Measurements from ENCODE around the gene MED15.
"Not testable (repeated sequence)": the region's sequence is repeated elsewhere in the genome, so short reads cannot be mapped to it uniquely, and the experiment has no call there.

The MED15 gene

GRCh38 chr22:20586403-20586745 lies 79.0 kb downstream of the MED15 start:
- intact Hi-C loops (cut with DNase I): no loop called here
- DNase-seq: no peak

- DNase-seq: no peak
- intact Hi-C loops (cut with DNase I): no loop called here
Measured at GRCh38 chr22:20587206-20587958, 80.0 kb downstream of the MED15 start.

- intact Hi-C loops (cut with DNase I): no loop called here
- DNase-seq: no peak
Measured at GRCh38 chr22:20588092-20588842, 80.9 kb downstream of the MED15 start.

GRCh38 chr22:20588843-20589581 lies 81.6 kb downstream of the MED15 start:
- DNase-seq: no peak
- intact Hi-C loops (cut with DNase I): no loop called here

GRCh38 chr22:20589614-20590476 lies 82.4 kb downstream of the MED15 start:
- intact Hi-C loops (cut with DNase I): no loop called here
- no peak for DNase-seq

- DNase-seq: no peak
- intact Hi-C loops (cut with DNase I): no loop called here
Measured at GRCh38 chr22:20590477-20591294, 83.3 kb downstream of the MED15 start.

- DNase-seq: no peak
- intact Hi-C loops (cut with DNase I): no loop called here
Measured at GRCh38 chr22:20591295-20591645, 83.9 kb downstream of the MED15 start.

GRCh38 chr22:20591660-20592310 lies 84.4 kb downstream of the MED15 start:
- DNase-seq: no peak
- intact Hi-C loops (cut with DNase I): no loop called here

- DNase-seq; intact Hi-C loops (cut with DNase I): not testable (repeated sequence)
Measured at GRCh38 chr22:20594038-20594437, 86.6 kb downstream of the MED15 start.

GRCh38 chr22:20594486-20594885 lies 87.1 kb downstream of the MED15 start:
- DNase-seq; intact Hi-C loops (cut with DNase I): not testable (repeated sequence)

- DNase-seq: no peak
- intact Hi-C loops (cut with DNase I): no loop called here
Measured at GRCh38 chr22:20595461-20595860, 88.1 kb downstream of the MED15 start.

GRCh38 chr22:20599117-20599516 lies 91.7 kb downstream of the MED15 start:
- DNase-seq: no peak
- intact Hi-C loops (cut with DNase I): no loop called here

- intact Hi-C loops (cut with DNase I): no loop called here
- no peak for DNase-seq
Measured at GRCh38 chr22:20600137-20600673, 92.8 kb downstream of the MED15 start.

GRCh38 chr22:20601308-20601707 lies 93.9 kb downstream of the MED15 start:
- no peak for DNase-seq

GRCh38 chr22:20602609-20603164 lies 95.3 kb downstream of the MED15 start:
- intact Hi-C loops (cut with DNase I): no loop called here
- DNase-seq: no peak

More at GRCh38 chr22:20601308-20601707, 93.9 kb downstream of the MED15 start:
- intact Hi-C loops (cut with DNase I): no loop called here

GRCh38 chr22:20604092-20604747 lies 96.8 kb downstream of the MED15 start:
- intact Hi-C loops (cut with DNase I): no loop called here
- DNase-seq: no peak

- intact Hi-C loops (cut with DNase I): no loop called here
- no peak for DNase-seq
Measured at GRCh38 chr22:20604776-20605221, 97.4 kb downstream of the MED15 start.
